ENCODE results near the gene STXBP5L. TPM values are rescaled to one million over a fixed set of nuclear protein-coding genes. Genes with fewer than 3 reads are reported as not detected.

The STXBP5L gene
- total RNA-seq, result not detected

DNA sequence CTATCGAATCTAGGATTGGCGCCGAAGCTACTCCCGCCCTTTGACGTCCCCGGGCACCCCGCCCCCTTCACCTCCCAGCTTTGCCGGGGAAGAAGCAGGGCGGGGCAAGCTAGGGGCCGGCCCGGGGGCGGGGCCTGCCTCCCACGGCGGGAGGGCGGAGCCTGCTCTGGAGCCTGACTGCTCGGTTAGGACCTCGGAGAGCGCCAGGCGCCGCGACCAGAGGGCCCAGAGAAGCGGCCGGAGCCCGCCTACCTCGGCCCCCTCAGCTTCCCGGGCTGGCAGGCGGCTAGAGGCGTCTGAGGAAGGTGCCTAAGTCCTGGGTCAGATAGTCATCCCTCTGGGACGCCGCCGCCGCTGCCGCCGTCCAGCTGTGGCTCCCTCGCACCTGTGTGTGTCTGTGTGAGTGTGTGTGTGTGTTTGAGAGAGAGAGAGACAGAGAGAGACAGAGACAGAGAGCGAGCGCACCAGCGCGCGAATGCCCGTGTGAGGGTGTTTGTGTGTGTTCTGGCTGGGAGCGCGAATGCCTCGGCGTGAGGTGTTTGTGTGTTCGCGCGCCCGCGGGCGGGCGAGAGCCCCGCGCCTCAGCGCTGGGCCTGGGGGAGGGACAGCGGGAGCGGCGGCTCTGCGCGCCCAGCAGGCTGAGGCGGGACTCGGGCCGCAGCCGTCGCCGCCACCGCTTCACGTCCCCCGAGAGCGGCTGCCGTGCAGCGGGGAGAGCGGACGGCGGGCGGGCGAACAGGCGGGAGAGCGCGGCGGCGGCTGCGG lies at the start of gene STXBP5L:
Gene STXBP5L, plus strand, starts transcription at position 176 of the 765 bp plus-strand sequence. CDS start 1,374 bp downstream, outside the sequence.
- DNase-seq (ENCODE audit: low spot score) (no peak), ATAC-seq (ENCODE audit: low FRiP score) (peak; percentile 89)
- no peak for TF ChIP-seq CTCF (IDR thresholded peaks at IDR 0.05)

- DNase-seq (ENCODE audit: low spot score) (no peak), ATAC-seq (ENCODE audit: low FRiP score) (no peak)
- no peak for TF ChIP-seq CTCF (IDR thresholded peaks at IDR 0.05)
Measured at GRCh38 chr3:120858521-120858920, 49.5 kb upstream of the STXBP5L start.

DNA sequence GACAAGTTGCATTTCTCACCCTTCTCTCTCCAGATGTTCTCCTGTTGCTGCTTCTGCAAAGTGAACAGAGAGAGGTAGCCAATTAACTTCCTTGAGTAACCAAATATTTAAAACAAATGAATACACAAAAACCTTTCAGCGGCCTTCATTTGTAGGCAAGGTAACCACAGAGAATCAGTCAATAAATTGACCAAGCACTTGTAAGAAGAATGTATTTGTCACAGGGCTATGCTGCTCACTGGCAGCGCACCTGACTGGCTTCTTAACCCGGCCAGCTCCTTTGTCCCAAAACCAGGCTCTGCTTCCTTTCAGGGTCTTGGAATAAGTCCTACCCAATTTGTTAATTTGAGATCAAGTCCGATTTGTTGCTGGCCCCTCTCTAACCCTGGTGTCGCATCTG lies 43.5 kb upstream of the STXBP5L start:
- TF ChIP-seq CTCF (IDR thresholded peaks at IDR 0.05), result no peak
- ATAC-seq (ENCODE audit: low FRiP score) (no peak), DNase-seq (ENCODE audit: low spot score) (no peak)

GRCh38 chr3:120875507-120875906 lies 32.5 kb upstream of the STXBP5L start:
- ATAC-seq (ENCODE audit: low FRiP score), result no peak
- TF ChIP-seq CTCF (IDR thresholded peaks at IDR 0.05), result no peak

DNA sequence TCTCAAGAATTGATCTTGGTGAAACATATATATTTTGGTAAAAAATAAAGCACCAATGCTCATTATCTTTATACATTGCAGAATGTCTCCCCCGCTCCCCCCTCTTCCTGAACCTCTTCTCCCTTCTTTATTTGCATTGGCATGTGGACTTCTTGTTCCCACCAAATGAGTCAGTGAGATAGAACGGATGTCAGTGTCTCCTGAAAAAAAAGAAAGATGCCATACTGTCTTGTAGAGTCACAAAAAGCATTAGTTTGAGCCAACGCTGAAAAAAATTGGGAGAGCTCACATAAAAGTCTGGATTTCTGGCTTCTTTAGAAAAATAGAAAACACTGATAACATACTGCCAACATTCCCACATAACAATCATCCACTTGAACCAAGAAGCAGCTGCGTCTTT lies 32.0 kb upstream of the STXBP5L start:
- ATAC-seq (ENCODE audit: low FRiP score), result no peak
- TF ChIP-seq CTCF (IDR thresholded peaks at IDR 0.05), result no peak
- no peak for DNase-seq (ENCODE audit: low spot score)

More at GRCh38 chr3:120875507-120875906, 32.5 kb upstream of the STXBP5L start:
- DNase-seq (ENCODE audit: low spot score), result no peak

- TF ChIP-seq CTCF (IDR thresholded peaks at IDR 0.05), result no peak
- no peak for ATAC-seq (ENCODE audit: low FRiP score)
Measured at GRCh38 chr3:120879411-120879810, 28.6 kb upstream of the STXBP5L start.

DNA sequence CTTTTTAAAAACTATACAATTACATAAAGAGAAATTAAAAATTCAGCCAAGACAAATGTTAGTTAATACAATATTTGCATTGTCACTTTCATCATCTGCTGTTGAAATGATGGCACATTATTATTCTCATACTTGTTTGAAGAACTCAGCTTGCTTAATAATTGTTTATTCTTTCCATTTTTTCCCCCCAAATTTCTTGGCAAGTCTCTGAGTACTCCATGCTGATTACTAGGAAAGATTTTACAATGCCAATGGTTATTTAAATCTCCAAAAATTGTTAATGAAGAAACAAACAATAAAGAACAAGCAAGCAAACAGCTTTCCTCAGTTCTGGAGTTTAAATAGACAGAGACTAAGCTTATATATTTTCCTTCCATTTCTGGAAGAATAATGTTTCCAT lies 15.1 kb upstream of the STXBP5L start:
- DNase-seq (ENCODE audit: low spot score) (no peak), ATAC-seq (ENCODE audit: low FRiP score) (no peak)
- no peak for TF ChIP-seq CTCF (IDR thresholded peaks at IDR 0.05)

More at GRCh38 chr3:120879411-120879810, 28.6 kb upstream of the STXBP5L start:
- no peak for DNase-seq (ENCODE audit: low spot score)

Data from omental fat pad (tissue), 4 donors.